Endometrium (tissue), 2 donors: Measurements from ENCODE around the gene IGFALS.
"Not testable (repeated sequence)": the region's sequence is repeated elsewhere in the genome, so short reads cannot be mapped to it uniquely, and the experiment has no call there.

Source experiments
- FAIRE-seq: peaks from 2 replicates; lab custom pipeline; 2012; peaks lifted over from hg19 to GRCh38; lab: Jason Lieb, UNC
- donor health status: control.
- donor health status: control.

Gene IGFALS

DNA sequence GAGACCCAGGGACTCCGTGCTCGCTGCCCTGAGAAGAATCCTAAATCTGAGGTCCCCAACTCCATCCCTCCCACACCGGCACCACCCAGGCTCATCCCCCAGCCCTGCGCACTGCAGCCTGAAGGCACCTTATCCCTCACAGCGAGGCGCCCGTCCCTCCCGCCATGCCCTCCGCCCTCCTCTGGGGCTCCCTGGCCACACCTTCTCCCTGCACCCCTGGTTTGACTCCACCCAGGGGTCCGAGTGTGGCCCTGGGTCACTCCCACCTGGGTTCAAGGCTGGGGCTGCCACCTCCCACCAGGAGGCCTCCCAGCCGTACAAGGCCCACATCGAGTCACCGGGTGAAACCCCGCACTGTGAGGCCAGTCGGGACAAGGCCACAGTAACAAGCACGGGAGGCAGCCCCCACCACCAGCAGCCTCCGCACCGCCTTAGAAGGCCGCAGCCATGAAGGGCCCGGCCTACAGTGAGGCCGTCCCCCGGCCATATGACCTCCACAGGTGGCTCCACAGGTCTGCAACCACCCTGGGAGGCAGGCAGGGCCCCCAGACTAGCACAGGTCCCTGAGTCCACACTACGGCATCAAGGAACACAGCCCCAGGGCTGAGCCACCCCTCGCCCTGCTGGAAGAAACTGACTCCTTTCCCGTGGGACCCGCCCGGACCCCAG lies 24.8 kb upstream of the IGFALS start:
- FAIRE-seq: no peak

DNA sequence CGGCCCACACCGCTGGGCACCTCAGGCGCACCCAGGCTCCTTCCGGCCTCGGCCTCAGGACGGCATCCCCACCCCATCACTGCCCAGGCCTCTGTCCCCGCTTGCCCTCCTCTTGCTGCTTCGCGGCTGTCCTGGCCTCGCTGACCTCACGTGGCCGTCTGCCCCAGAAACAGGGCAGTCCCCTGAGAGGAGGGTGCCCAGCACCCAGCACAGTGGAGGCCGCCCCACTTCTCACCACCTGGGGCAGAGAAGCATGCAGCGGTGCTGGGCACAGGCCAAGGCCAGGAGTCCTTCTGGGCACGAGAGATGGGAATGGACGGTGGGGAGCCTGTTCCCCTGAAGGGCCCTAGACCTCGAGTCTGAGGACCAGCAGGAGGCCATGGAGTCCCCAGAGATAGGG lies 24.2 kb upstream of the IGFALS start:
- no peak for FAIRE-seq

DNA sequence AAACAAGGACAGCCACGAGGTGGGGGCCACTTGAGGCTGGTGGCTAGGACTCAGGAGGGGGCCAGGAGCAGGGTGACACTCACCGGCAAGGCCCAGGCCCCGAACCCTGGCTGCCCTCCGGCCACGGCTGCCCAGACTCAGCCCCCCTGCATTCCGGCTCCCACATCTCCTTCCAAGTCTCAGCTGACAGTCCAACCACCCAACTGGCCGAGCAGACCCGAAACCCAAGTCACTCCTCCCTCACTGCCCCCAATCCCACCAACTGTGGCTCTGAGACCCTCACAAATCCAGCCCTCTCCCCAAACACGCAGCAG lies 23.7 kb upstream of the IGFALS start:
- no peak for FAIRE-seq

DNA sequence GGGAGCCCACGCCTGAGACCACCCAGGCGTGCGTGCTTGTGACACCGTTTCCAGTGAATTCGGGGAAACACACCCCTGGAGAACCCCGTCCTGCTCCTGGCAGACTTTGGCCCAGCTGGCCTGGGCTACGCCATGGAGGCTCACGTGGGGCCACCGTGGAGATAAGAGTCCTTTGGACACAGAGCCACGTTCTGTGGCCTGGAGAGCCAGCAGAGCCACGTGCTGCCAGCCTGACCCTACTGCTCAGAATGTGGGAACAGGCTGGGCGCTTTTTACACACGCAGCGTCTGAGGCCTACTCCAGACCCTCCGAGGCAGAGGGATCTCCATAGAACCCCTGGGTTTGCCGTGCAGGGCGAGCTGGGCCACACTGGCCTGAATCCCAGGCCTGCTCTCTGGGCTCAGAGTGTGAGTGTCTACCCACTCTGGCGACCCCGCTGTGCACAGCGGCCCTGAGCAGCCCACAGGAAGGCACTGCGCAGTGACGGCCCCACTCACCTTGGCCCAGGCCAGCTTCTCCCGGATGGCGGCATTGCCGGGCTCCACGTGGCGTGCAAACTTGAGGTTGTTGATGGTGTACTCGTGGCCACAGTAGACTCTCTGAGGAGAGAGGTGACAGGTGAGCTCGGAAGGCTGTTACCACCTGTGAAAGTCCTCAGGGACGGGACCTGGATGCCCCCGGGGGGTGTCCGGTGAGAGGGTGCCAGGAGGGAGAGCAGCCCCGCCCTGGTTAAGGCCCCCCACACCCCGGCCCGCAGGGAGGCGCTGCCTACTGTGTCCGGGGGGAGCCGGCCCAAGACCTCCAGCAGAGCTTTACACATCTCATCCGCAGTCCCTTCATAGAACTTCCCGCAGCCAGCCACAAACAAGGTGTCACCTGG lies 23.1 kb upstream of the IGFALS start:
- no peak for FAIRE-seq

DNA sequence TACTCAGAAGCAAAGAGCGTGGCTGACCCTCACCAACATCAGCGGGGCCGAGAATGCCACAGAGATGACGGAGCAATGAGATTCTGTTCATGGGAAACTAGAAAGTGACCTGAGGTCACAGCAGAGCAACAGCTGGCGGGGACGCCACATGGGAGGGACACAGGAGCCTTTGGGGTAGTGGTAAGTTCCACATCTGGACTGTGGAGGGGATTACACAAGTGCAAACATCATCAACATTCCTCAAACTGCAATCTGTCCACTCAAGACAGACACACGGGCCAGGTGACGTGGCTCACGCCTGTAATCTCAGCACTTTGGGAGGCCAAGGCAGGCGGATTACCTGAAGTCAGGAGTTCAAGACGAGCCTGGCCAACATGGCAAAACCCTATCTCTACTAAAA lies 22.0 kb upstream of the IGFALS start:
- FAIRE-seq: no peak

DNA sequence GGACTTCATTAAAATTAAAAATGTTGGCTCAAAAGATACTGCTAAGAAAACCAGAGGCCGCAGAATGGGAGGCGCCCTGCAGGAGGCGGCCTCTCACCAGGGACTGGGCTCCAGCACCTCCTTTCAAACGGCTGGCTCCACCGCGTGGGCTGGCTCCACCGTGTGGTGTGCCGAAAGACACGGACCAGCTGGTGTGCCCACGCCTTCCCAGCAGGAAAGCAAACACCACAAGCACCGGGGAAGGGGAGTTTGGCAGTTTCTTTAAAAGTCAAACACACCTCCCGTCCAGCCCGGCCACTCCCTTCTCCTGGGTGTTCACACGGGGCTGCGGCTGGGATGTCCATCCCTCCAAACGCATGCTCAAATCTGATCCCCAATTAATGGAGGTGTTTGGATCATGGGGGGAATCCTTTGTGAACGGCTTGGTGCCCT lies 19.2 kb upstream of the IGFALS start:
- no peak for FAIRE-seq

DNA sequence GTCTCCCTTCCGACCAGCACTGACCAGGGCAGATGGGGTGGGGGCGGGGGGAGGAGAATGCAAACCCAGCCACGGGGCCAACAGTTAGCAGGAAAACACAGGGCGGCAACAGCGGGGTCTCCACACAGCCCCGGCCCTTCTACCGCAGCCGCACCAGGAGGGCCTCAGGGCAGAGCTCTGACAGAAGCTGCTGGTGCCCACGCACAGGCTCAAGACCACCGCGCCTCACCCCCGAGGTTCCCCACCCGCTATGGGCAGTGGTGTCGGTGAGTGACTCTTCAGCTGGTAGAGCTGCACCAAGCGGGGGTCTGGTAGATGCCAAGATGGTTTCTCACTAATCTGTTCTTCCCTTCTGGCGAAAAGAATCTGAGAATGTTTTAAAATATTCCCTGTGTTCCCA lies 17.0 kb upstream of the IGFALS start:
- FAIRE-seq: no peak

DNA sequence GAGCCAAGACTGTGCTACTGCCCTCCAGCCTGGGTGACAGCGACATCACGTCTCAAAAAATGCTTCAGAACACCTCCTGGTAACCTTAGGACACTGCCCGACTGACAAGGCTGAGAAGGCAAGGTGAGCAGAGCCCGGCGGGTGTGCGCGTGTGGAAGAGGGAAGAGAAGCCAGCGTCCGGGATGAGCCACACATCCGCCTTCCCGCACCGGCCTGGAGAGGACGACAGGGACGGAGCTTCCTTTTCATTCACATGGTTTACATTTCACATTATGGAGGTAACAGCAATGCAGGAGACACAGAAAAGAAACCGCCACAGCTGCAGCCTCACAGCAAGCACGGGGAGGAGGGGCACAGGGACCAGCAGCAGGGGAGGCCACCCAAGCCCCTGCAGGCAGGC lies 16.6 kb upstream of the IGFALS start:
- no peak for FAIRE-seq

DNA sequence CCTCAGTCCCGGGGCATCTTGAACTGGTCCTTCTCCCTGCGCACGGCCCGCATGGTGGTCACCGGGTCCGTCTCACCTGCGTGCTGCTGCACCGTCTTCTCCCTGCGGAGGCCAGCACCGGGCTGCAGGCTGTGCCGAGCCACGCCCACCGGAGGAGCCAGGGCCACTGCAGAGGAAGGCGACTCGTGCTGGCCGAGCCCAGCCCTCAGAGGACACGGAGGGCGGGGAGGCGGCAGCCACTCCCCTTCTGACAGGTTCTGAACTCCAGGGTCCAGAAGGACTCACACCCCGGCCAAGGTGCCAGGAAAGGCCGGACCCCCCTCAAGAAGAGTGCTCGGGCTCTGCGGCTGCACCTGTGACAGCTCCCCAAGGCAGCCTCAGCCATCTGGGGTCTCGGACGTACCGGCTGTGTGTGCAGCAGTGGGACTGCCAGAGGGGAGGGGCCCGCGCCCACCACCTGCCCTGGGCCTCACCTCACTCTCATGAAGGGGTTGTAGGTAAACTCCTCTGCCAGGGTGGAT lies 15.8 kb upstream of the IGFALS start:
- no peak for FAIRE-seq

DNA sequence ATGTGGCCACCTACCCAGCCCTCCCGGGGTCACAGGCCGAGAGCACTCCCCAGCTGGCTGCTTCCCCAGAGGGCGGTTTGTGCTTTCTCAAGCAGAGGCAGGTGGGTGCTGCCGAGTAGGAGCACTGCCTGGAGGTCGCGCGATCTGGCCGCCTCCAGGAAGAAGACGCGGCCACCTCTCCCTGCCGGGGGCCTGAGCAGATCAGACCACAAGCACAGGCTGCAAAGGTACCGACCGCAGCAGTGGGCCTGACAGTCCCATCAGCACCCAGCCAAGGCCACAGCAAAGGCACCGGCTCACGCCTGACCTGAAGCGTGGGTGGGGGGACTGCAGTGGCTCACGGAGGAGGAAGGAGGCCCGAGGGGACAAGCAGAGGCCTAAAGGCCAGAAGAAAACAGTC lies 15.2 kb upstream of the IGFALS start:
- FAIRE-seq: no peak

DNA sequence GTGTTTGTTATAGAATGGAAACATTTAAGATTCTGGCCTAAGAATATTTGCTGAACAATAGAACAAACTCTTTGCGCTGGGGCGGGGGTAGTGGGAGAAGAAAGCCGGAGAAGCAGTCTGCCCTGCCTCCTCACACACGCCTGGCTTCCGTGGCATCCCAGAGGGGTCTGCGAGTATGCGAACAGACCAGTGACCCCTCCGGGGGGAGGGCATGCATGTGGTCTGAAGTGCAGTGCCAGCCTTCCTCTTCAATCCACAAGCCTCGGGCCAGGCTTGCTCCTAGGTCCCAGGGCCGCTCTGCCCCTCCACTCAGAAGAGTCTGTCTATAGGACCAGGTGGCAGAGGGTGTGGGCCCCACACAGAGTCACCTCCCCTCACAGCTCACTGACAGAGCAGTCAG lies 14.1 kb upstream of the IGFALS start:
- no peak for FAIRE-seq

DNA sequence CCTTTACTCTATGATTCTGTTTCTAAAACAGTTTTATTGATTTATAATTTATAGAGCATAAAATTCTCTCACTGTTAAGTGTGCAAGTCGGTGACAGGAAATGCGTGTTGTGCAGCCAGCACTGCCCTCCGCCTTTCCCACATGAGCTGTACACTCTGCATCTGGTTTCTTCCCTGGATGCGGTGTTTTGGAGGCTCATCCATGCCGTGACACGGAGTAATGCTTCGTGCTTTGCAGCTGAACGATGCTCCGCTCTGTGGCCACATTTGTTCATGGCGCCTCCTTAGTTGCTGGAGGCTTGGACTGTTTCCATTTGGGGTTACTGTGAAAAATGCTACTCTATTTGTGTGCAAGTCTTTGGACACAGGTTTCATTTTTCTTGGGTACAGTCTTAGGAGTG lies 7.2 kb upstream of the IGFALS start:
- FAIRE-seq: no peak

DNA sequence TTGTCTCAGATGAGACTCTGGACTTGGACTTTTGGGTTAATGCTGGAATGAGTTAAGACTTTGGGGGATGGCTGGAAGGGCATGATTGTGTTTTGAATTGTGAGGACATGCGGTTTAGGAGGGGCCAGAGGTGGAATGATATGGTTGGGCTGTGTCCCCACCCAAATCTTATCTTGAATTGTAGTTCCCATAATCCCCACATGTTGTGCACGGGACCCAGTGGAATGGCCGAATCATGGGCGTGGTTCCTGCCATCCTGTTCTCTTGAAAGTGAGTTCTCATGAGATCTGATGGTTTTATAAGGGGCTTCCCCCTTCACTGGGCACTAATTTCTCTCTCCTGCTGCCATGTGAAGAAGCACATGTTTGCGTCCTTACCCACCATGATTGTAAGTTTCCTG lies 5.8 kb upstream of the IGFALS start:
- not testable (repeated sequence) for FAIRE-seq

DNA sequence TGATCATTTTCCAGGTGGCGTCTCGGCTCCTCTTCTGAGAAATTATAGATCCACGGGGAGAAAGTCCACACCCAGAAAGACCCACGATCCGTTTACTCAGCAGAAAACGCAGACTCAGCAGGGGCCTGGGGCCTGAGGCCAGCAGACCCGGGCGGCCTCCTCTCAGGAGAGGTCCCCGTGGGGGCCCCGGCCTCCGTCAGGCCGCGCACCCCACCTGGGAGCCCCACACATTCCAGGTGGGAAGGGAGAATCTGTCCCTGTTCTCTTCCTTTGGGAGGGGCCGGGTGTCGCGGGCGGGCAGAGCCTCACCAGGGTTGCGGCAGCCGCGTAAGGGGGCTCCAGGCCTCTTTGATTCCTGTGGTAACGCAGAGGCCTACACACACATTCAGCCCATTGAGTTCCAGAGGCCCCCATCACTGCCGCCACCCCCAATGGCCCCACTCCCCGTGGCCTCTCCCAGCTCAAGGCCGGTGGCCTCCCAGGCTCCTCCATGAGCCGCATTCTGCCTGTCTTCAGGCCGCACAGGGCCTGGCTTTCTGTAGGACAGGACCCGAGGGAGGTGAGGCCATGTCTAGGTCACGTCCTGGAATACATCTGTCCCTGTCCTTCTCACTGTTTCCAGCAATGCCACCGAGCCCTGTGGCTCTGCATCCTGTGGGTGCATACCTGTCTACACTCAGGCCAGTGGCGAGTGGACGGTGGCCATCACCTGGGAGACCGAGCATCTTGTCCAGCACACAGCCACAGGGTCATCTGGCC lies 1.6 kb upstream of the IGFALS start:
- no peak for FAIRE-seq

DNA sequence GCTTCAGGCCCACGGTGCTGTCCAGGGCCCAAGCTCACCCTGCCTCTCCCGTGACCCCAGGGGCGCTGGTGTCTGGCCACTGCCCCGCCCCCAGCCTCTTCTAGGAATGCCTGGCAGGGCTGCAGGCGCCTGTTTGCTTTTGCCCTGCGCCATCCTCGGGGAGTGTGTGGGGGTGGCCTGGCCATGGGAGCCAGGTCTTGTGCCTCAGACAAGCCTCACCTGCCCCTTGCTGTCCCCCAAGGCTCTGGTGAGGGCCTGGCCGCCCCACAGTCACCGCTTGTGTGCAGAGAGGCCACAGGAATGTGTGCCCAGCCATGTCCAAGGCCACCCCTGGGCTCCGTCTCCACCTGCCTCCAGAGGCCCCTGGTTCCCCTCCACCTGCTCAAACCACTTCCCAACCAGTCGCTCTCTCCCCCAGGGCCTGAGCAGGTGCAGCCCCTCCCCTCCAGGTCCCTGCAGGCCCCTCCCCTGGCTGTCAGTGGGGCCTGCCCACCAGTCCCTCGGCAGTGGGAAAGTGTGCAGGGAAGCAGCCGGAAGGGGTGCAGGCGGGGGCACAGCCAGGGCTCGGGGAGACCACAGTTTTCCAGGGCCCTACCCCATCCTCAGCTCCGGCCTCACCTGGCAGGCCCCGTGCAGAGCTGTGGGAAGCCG lies 841 bp upstream of the IGFALS start:
- no peak for FAIRE-seq

DNA sequence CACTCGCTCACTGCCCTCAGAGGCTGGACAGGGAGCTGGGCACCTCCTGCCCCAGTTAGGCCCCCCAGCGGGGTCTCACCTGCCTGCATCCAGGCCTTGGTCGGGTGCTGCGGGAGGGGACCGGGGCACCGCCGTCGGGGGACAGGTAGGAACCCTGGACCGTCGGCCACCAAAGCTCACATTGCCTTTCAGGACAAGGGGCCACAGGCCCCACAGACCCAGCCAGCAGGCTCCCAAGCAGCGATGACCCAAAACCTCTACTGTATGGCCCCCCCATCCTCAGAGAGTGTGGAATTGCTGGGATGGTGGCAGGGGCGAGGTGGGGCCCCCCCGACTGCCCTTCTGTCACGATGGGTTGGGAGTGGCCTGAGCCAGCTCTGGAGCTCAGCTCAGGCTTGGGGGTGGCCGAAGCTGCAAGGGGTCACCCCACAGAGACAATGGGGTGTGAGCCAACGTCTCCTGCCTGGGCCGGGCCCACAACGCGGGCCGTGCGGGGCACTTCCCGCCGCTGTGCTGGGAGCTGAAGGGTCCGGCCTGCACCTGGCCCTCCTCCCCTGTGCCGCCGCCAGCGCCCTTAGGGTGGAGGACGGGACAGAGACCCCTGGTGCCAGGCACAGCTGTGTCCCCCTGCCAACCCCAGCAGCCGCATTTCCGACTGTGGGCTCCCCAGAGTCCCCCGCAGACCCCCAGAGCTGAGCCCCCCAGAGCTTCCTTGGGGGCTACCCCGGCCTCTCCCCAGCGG lies 498 bp downstream of the IGFALS start:
- FAIRE-seq: no peak

DNA sequence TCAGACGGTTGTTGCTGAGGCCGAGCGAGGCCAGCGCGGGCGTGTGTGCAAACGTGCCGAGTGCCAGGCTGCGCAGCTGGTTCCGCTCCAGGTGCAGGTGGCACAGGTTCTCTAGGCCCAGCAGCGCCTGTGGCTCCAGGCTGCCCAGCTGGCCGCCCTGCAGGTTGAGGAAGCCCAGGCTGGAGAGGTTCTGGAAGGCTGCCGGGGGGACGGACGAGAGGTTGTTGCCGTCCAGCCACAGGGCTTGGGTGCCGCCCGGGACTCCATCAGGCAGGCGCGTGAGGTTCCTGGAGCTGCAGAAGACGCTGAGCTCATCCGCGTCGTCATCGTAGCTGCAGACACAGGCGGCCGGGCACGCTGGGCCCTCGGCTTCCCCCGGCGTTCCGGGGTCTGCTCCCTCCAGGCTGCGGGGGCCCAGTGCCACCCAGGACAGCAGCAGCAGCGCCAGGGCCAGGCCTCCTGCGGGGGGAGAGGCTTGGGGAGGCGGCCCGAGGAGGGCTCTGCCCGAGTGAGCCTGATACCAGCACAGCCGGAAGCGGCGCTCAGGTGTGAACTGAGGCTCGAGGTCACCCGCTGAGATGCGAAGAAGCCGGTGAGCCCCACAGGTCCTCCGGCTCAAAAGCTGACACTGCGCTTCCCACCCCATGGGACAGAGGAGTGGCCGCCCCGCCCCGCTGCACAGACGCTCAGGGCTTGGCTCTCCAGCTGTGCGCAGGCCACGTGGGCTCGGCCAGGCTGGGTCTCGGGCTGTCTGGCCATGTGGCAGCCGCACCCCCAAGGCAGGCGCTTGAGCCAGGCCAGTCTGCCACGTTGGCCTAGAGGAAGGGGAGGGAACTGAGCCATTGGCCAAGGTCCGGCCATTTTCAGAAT lies 1.3 kb downstream of the IGFALS start:
- FAIRE-seq: no peak

DNA sequence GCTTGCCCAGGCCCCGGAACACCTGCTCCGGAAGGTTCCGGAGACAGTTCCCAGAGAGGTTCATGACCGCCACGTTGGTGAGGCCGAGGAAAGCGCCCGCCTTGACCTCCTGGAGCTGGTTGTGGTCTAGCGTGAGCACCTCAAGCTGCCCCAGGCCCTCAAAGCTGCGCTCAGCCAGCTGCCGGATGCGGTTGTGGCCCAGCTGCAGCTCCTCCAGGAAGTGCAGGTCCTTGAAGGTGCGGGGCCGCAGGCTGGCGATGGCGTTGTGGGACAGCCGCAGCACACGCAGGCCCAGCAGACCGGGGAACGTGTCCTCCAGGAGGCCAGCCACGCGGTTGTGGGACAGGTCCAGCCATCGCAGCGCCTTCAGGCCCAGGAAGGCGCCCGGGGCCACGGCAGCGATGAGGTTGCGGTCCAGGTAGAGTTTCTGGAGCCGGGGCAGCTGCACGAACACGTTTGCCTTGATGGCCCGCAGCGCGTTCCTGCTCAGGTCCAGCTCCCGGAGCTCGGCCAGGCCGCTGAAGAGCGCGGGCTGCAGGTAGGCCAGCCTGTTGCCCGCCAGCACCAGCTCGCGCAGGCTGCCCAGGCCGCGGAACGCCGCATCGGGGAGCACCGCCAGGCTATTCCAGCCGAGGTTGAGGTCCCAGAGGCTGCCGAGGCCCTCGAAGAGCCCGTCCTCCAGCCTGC lies 2.1 kb downstream of the IGFALS start:
- no peak for FAIRE-seq

DNA sequence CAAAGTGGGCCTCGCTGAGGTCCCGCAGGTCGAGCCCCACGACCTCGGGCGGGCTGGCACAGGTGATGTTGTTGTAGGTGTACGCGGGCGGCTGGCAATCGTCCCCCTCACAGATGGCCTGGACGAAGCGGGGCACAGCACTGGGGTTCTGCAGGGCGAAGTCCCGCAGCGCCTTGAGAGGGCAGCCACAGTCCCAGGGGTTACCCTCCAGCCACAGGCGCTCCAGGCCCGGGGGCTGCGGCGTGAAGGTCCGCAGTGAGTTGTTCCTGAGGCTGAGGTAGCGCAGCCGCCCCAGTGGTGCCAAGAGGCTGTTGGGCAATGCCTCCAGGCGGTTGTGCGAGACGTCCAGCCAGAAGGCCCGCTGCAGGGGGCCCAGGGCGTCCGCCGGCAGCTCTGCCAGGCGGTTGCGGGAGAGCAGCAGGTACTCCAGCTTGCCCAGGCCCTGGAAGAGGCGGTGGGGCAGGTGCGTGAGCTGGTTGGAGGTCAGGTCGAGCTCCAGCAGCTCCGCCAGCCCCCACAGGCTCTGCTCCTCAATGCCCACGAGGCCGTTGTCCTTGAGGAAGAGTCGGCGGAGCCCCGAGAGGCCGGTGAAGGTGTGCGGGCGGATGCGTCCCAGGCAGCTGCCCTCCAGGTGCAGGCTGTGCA lies 2.8 kb downstream of the IGFALS start:
- FAIRE-seq: no peak

DNA sequence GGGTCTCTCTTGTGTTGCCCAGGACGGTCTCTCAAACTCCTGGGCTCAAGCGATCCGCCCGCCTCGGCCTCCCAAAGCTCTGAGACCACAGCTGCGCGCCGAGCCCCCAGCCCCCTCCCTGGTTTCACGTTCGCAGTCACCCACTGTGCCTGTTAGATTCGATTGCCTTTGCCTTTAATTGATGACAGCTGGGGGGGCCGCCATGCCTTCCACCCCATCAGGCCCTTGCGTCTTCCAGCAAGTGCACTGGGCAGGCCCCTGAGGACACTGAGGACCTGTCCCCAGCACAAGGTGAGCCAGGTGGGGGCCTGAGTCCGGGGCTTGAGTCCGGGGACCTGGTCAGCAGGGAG lies 3.3 kb downstream of the IGFALS start:
- no peak for FAIRE-seq
